Endothelial cell of umbilical vein (primary cell): Measurements from ENCODE around the gene GRID1. TPM values are rescaled to one million over a fixed set of nuclear protein-coding genes. Genes with fewer than 3 reads are reported as not detected.

Source experiments
- BruUV-seq: library from RNA; stranded (reverse); fragments of 400-500 nt; replicated peaks from 2 replicates; lab custom pipeline; 2021; lab: Mats Ljungman, UMichigan
- CTCF ChIA-PET: fragments of 300-600, 350-600 bp; sonication (Branson Sonifier 250); formaldehyde crosslinking; loops from one replicate; lab custom pipeline; 2021; ENCODE audit warnings: antibody characterized with exemption, inconsistent platforms; lab: Charles Lee
- POLR2A ChIA-PET: fragments of 300-600, 350-600 bp; sonication (Branson Sonifier 250); formaldehyde crosslinking; loops from one replicate; lab custom pipeline; 2021; ENCODE audit warnings: antibody characterized with exemption, inconsistent platforms; lab: Charles Lee
- DNase-seq: peaks from one replicate; pipeline ENCODE4 v3.0.0-alpha.2; 2011; ENCODE audit warnings: low read depth, low spot score
- FAIRE-seq: peaks from 2 replicates; lab custom pipeline; 2011; peaks lifted over from hg19 to GRCh38; lab: Jason Lieb, UNC
- H2AFZ ChIP-seq: 2 replicates; pipeline ENCODE4 v1.6.0; 2012; ENCODE audit warnings: low read depth, low read length, control low read depth, inconsistent platforms
- H3K27ac ChIP-seq: 2 replicates; pipeline ENCODE4 v1.5.1; 2011; ENCODE audit warnings: low read depth, mild to moderate bottlenecking, control low read depth, low read length, moderate library complexity; ENCODE audit not compliant: insufficient read depth
- H3K27me3 ChIP-seq, 2 experiments: 2 replicates each; pipeline versions ENCODE4 v1.6.0 to v1.6.1; 2011; ENCODE audit warnings: low read length in 2 of 2, mixed read lengths in 1 of 2; ENCODE audit not compliant: control insufficient read depth in 2 of 2, insufficient read depth in 2 of 2
- H3K36me3 ChIP-seq, 2 experiments: 2 replicates in 1 of 2; 3 replicates in 1 of 2; pipeline ENCODE4 v1.5.1; 2011; ENCODE audit warnings: low read length in 2 of 2, mild to moderate bottlenecking in 1 of 2, moderate library complexity in 1 of 2; ENCODE audit not compliant: control insufficient read depth in 2 of 2, insufficient read depth in 2 of 2; ENCODE audit errors: extremely low read depth in 1 of 2
- H3K4me1 ChIP-seq: 3 replicates; pipeline ENCODE4 v1.5.1; 2011; ENCODE audit warnings: mild to moderate bottlenecking, low read length; ENCODE audit not compliant: control insufficient read depth, insufficient read depth; ENCODE audit errors: extremely low read depth
- H3K4me2 ChIP-seq: 2 replicates; pipeline ENCODE4 v1.6.1; 2011; ENCODE audit warnings: low read length, control low read depth, mixed read lengths; ENCODE audit not compliant: insufficient read depth
- H3K4me3 ChIP-seq, 3 experiments: fragments of 200-600 bp in 1 of 3; sonication (generic), shearing (Covaris generic) in 1 of 3; replicated peaks in 1 of 3; 2 replicates each; pipeline ENCODE4 v1.5.1; 2011 to 2016; ENCODE audit warnings: control low read depth in 3 of 3, low read length in 3 of 3, mild to moderate bottlenecking in 2 of 3, inconsistent platforms in 1 of 3, low read depth in 1 of 3, moderate library complexity in 1 of 3; ENCODE audit not compliant: insufficient read depth in 1 of 3
- H3K79me2 ChIP-seq: 2 replicates; pipeline ENCODE4 v1.6.0; 2012; ENCODE audit warnings: low read length, inconsistent platforms; ENCODE audit not compliant: control insufficient read depth, insufficient read depth
- H3K9ac ChIP-seq: replicated peaks from 2 replicates; pipeline ENCODE3; 2011; ENCODE audit warnings: low read length, control low read depth; ENCODE audit not compliant: insufficient read depth; ENCODE audit errors: extremely low read depth
- H3K9me1 ChIP-seq: replicated peaks from 3 replicates; pipeline ENCODE4 v1.6.0; 2011; ENCODE audit warnings: mild to moderate bottlenecking, low read length; ENCODE audit not compliant: control insufficient read depth, insufficient read depth; ENCODE audit errors: extremely low read depth
- H3K9me3 ChIP-seq: replicated peaks from 2 replicates; pipeline ENCODE4 v1.5.1; 2012; ENCODE audit warnings: low read length, inconsistent platforms; ENCODE audit not compliant: control insufficient read depth, insufficient read depth
- H4K20me1 ChIP-seq: replicated peaks from 2 replicates; pipeline ENCODE3; 2011; ENCODE audit warnings: mild to moderate bottlenecking, low read length; ENCODE audit not compliant: control insufficient read depth, insufficient read depth; ENCODE audit errors: extremely low read depth
- EZH2 ChIP-seq: IDR thresholded peaks from 2 replicates; pipeline ENCODE4 v1.6.1; 2012; ENCODE audit warnings: borderline replicate concordance, low read depth, mild to moderate bottlenecking, moderate library complexity, low read length, inconsistent platforms; ENCODE audit not compliant: severe bottlenecking
- FOS ChIP-seq: IDR thresholded peaks from 2 replicates; pipeline ENCODE4 v1.6.1; 2011; ENCODE audit warnings: mild to moderate bottlenecking, low read length, moderate library complexity, borderline replicate concordance; ENCODE audit not compliant: insufficient read depth
- GATA2 ChIP-seq: IDR thresholded peaks from 2 replicates; pipeline ENCODE4 v1.7.0; 2011; ENCODE audit warnings: low read depth, mild to moderate bottlenecking, moderate library complexity, mixed read lengths, low read length; ENCODE audit not compliant: insufficient read length, insufficient read depth
- JUN ChIP-seq: IDR thresholded peaks from 2 replicates; pipeline ENCODE4 v1.6.1; 2011; ENCODE audit warnings: borderline replicate concordance, low read depth; ENCODE audit not compliant: insufficient read length, insufficient read depth
- MYC ChIP-seq: IDR thresholded peaks from one replicate; pipeline ENCODE4 v1.6.1; 2011; ENCODE audit warnings: mild to moderate bottlenecking, low read depth, low read length
- POLR2A ChIP-seq: IDR thresholded peaks from 2 replicates; pipeline ENCODE4 v1.6.1; 2012; ENCODE audit warnings: low read depth, mild to moderate bottlenecking, control low read depth, low read length
- POLR2AphosphoS5 ChIP-seq: IDR thresholded peaks from 2 replicates; pipeline ENCODE4 v1.6.1; 2012; ENCODE audit warnings: low read depth, mild to moderate bottlenecking, control low read depth, low read length, moderate library complexity; ENCODE audit not compliant: insufficient read depth
- dilution Hi-C: fragments of 300-500 bp; cut with MboI; formaldehyde crosslinking; loops from one replicate; pipeline ENCODE4 v1.15.0; 2019; ENCODE audit warnings: low sequenced_read_pairs; ENCODE audit not compliant: extremely low pct_ligation_motif_present
- intact Hi-C: fragments of 100-400 bp; cut with micrococcal nuclease; formaldehyde crosslinking; loops from one replicate; pipeline ENCODE4 v1.10.0; 2022
- polyA plus RNA-seq, 4 experiments: library from polyadenylated mRNA; depleted of rRNA in 3 of 4; stranded (reverse) in 3 of 4; unstranded in 1 of 4; fragments of >200 nt; gene quantifications; 2 replicates each; pipeline versions ENCODE4 v1.2.1 to v1.2.3, GENCODE V29; 2011 to 2012; ENCODE audit warnings: missing spikeins in 1 of 4
- total RNA-seq: library from RNA; stranded (reverse); gene quantifications from 2 replicates; pipeline ENCODE4 v1.2.3, GENCODE V29; 2021
- TF ChIP-seq, protein P1 (sequence below), 2 donors: IDR thresholded peaks; 1 replicate in 1 of 2; 2 replicates in 1 of 2; pipeline ENCODE4 v1.5.1; 2011; ENCODE audit warnings: low read length in 2 of 2, mild to moderate bottlenecking in 2 of 2, moderate library complexity in 2 of 2, control low read depth in 1 of 2, inconsistent platforms in 1 of 2, low read depth in 1 of 2; ENCODE audit not compliant: insufficient read depth in 1 of 2; ENCODE audit errors: extremely low read depth in 1 of 2
- TF ChIP-seq, protein P2 (sequence below): IDR thresholded peaks from 2 replicates; pipeline ENCODE4 v1.6.1; 2011; ENCODE audit not compliant: insufficient read depth, insufficient read length

Gene GRID1
- total and polyA plus RNA-seq, 2 donors (not counting 3 experiments of a cell fraction or from before 2014, with no cell fraction given) = not detected

GRCh38 chr10:85764108-85764507, 602.5 kb downstream of the GRID1 start:
- Histone ChIP-seq H3K36me3 (no peaks in the 10 kb centered on the region), H3K27me3 (no peaks in the 10 kb centered on the region), H3K4me1 (no peaks in the 10 kb centered on the region), H3K79me2 (no peaks in the 10 kb centered on the region), H2AFZ (no peak overlapping the region), H3K9me3 (no peaks in the 10 kb centered on the region), H4K20me1 (no peaks in the 10 kb centered on the region), H3K27ac (no peak overlapping the region), H3K9ac (no peak overlapping the region), H3K4me2 (no peak overlapping the region), H3K9me1 (no peaks in the 10 kb centered on the region), H3K4me3 (no peak overlapping the region)
- POLR2A ChIA-PET = no interaction called here
- no TSS peak for BruUV-seq
- dilution Hi-C loops (no loop called here), intact Hi-C loops (no loop called here)
- DNase-seq = no peak
- TF ChIP-seq POLR2AphosphoS5 = no peak
- no peak for TF ChIP-seq MYC
- TF ChIP-seq GATA2 = no peak
- TF ChIP-seq, protein P1, sequence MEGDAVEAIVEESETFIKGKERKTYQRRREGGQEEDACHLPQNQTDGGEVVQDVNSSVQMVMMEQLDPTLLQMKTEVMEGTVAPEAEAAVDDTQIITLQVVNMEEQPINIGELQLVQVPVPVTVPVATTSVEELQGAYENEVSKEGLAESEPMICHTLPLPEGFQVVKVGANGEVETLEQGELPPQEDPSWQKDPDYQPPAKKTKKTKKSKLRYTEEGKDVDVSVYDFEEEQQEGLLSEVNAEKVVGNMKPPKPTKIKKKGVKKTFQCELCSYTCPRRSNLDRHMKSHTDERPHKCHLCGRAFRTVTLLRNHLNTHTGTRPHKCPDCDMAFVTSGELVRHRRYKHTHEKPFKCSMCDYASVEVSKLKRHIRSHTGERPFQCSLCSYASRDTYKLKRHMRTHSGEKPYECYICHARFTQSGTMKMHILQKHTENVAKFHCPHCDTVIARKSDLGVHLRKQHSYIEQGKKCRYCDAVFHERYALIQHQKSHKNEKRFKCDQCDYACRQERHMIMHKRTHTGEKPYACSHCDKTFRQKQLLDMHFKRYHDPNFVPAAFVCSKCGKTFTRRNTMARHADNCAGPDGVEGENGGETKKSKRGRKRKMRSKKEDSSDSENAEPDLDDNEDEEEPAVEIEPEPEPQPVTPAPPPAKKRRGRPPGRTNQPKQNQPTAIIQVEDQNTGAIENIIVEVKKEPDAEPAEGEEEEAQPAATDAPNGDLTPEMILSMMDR (IDR thresholded peaks at IDR 0.05; ENCODE audit: extremely low read depth in 1 of 2, insufficient read depth in 1 of 2, low read depth in 1 of 2, low read length in 2 of 2) = no peak
- no peak for TF ChIP-seq POLR2A
- TF ChIP-seq, protein P2, sequence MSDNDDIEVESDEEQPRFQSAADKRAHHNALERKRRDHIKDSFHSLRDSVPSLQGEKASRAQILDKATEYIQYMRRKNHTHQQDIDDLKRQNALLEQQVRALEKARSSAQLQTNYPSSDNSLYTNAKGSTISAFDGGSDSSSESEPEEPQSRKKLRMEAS = no peak
- TF ChIP-seq EZH2 = no peak
- TF ChIP-seq JUN = no peak
- TF ChIP-seq FOS = no peak
- no peak for FAIRE-seq
- CTCF ChIA-PET = no interaction called here
